Neural cell (in vitro differentiated cells): ENCODE results near the gene STAC3. TPM values are rescaled to one million over a fixed set of nuclear protein-coding genes. Genes with fewer than 3 reads are reported as not detected.

Experiments
- H2AFZ ChIP-seq: fragments of 200-600, 300-800 bp; sonication (generic), shearing (Covaris generic); 2 replicates; pipeline ENCODE4 v1.6.0; 2014; ENCODE audit warnings: low read depth, mild to moderate bottlenecking, antibody characterized with exemption, low read length, moderate library complexity
- H3F3A ChIP-seq: fragments of 200-600 bp; shearing (Covaris generic); 2 replicates; pipeline ENCODE4 v1.6.1; 2016; ENCODE audit warnings: mild to moderate bottlenecking, moderate library complexity, mixed read lengths, antibody characterized with exemption, low read length; ENCODE audit not compliant: insufficient read depth, poor library complexity, severe bottlenecking
- H3K27ac ChIP-seq: fragments of 200-600, 300-800 bp; sonication (generic), shearing (Covaris generic); 2 replicates; pipeline ENCODE4 v1.5.1; 2014; ENCODE audit warnings: mild to moderate bottlenecking, low read length, moderate library complexity
- H3K27me3 ChIP-seq: fragments of 300-800, 200-600 bp; sonication (generic), shearing (Covaris generic); 2 replicates; pipeline ENCODE4 v1.6.0; 2014; ENCODE audit warnings: mild to moderate bottlenecking, low read depth, low read length, moderate library complexity; ENCODE audit not compliant: insufficient read depth
- H3K36me3 ChIP-seq: fragments of 300-800, 200-600 bp; sonication (generic), shearing (Covaris generic); 2 replicates; pipeline ENCODE4 v1.5.1; 2014; ENCODE audit warnings: mild to moderate bottlenecking, antibody characterized with exemption, low read length, moderate library complexity; ENCODE audit not compliant: insufficient read depth
- H3K4me2 ChIP-seq: fragments of 300-800, 200-600 bp; sonication (generic), shearing (Covaris generic); 2 replicates; pipeline ENCODE4 v1.6.0; 2014; ENCODE audit warnings: mild to moderate bottlenecking, low read length
- H3K4me3 ChIP-seq: fragments of 300-800, 200-600 bp; sonication (generic), shearing (Covaris generic); 2 replicates; pipeline ENCODE4 v1.5.1; 2014; ENCODE audit warnings: mild to moderate bottlenecking, low read length, moderate library complexity
- H3K79me2 ChIP-seq: fragments of 200-600 bp; shearing (Covaris generic); replicated peaks from 2 replicates; pipeline ENCODE4 v1.6.0; 2014; ENCODE audit warnings: mild to moderate bottlenecking, low read length, moderate library complexity; ENCODE audit not compliant: insufficient read depth
- H3K9ac ChIP-seq: fragments of 300-800, 200-600 bp; sonication (generic), shearing (Covaris generic); 2 replicates; pipeline ENCODE4 v1.6.1; 2016; ENCODE audit warnings: mild to moderate bottlenecking, low read length, mixed read lengths
- H3K9me2 ChIP-seq: fragments of 200-600 bp; shearing (Covaris generic); 2 replicates; pipeline ENCODE4 v1.6.1; 2016; ENCODE audit warnings: mild to moderate bottlenecking, low read length, mixed read lengths; ENCODE audit not compliant: insufficient read depth
- H3K9me3 ChIP-seq: fragments of 200-600, 300-800 bp; sonication (generic), shearing (Covaris generic); 2 replicates; pipeline ENCODE4 v1.6.1; 2016; ENCODE audit warnings: mild to moderate bottlenecking, mixed run types, low read length, moderate library complexity, mixed read lengths
- H4K20me1 ChIP-seq: fragments of 200-600 bp; shearing (Covaris generic); 2 replicates; pipeline ENCODE4 v1.6.1; 2016; ENCODE audit warnings: mild to moderate bottlenecking, mixed run types; ENCODE audit not compliant: insufficient read depth
- EP300 ChIP-seq: fragments of 450-650 bp; conservative IDR thresholded peaks from 2 replicates; pipeline ENCODE4 v1.6.1; 2014; ENCODE audit warnings: antibody characterized with exemption, mild to moderate bottlenecking, moderate library complexity; ENCODE audit not compliant: poor library complexity, severe bottlenecking
- EZH2 ChIP-seq: fragments of 200-600, 300-800 bp; shearing (Covaris generic), sonication (generic); IDR thresholded peaks from 2 replicates; pipeline ENCODE4 v1.6.1; 2014; ENCODE audit warnings: antibody characterized with exemption, low read length, borderline replicate concordance, mild to moderate bottlenecking; ENCODE audit not compliant: insufficient read depth, poor library complexity, severe bottlenecking
- MXI1 ChIP-seq: fragments of 450-650 bp; conservative IDR thresholded peaks from 2 replicates; pipeline ENCODE4 v1.6.1; 2014; ENCODE audit warnings: antibody characterized with exemption, mild to moderate bottlenecking; ENCODE audit not compliant: poor library complexity, severe bottlenecking
- POLR2AphosphoS5 ChIP-seq: IDR thresholded peaks from 2 replicates; pipeline ENCODE4 v1.6.1; 2012
- RAD21 ChIP-seq: fragments of 450-650 bp; conservative IDR thresholded peaks from 2 replicates; pipeline ENCODE4 v1.6.1; 2014; ENCODE audit warnings: antibody characterized with exemption, mild to moderate bottlenecking, moderate library complexity
- SMC3 ChIP-seq: fragments of 450-650 bp; conservative IDR thresholded peaks from 2 replicates; pipeline ENCODE4 v1.6.1; 2014; ENCODE audit warnings: antibody characterized with exemption, mild to moderate bottlenecking, moderate library complexity; ENCODE audit not compliant: poor library complexity
- TAF1 ChIP-seq: IDR thresholded peaks from 2 replicates; pipeline ENCODE4 v1.6.1; 2012; ENCODE audit warnings: low read depth
- polyA plus RNA-seq: library from polyadenylated mRNA; depleted of rRNA; stranded (reverse); fragments of >200 nt; gene quantifications from 2 replicates; pipeline ENCODE4 v1.2.3, GENCODE V29; 2014
- TF ChIP-seq, protein P1 (sequence below): IDR thresholded peaks from 2 replicates; pipeline ENCODE4 v1.6.1; 2012; ENCODE audit warnings: borderline replicate concordance
- TF ChIP-seq, protein P2 (sequence below): fragments of 450-650 bp; IDR thresholded peaks from 2 replicates; pipeline ENCODE4 v1.5.1; 2014; ENCODE audit warnings: antibody characterized with exemption, mild to moderate bottlenecking, moderate library complexity; ENCODE audit not compliant: poor library complexity, severe bottlenecking

STAC3 gene
- polyA plus RNA-seq, 1 donor from 2014 or later: 1.3 TPM

DNA sequence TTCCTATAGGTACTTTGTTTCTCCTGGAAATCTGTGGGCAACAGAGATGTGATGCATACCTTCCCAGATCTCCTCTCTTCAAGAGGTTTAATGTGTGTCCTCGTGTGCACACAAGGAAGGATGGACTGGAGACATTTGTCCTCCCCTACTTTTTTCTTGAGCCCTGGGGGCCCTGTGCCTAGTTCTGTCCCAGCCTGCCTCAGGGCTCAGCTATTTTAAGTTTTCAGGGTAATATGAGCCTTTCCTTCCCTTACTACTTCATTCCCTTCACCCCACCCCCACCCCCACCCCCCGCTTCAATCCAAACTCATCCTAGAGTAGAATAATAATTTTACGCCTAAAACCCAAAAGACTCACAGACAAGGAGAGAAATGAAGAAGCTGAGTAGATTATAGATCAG, 446 bp downstream of the STAC3 start:
- Histone ChIP-seq H3K36me3 (no peaks in the 10 kb centered on the region), H3K4me2 (no peak overlapping the region), H3K9ac (no peak overlapping the region), H3K9me3 (no peaks in the 10 kb centered on the region), H2AFZ (no peak overlapping the region), H3K79me2 (no peaks in the 10 kb centered on the region), H3K9me2 (no peaks in the 10 kb centered on the region), H3K27ac (no peak overlapping the region), H3K4me3 (no peak overlapping the region), H4K20me1 (no peaks in the 10 kb centered on the region), H3K27me3 (no peaks in the 10 kb centered on the region), H3F3A (no peaks in the 10 kb centered on the region)
- TF ChIP-seq, protein P1, sequence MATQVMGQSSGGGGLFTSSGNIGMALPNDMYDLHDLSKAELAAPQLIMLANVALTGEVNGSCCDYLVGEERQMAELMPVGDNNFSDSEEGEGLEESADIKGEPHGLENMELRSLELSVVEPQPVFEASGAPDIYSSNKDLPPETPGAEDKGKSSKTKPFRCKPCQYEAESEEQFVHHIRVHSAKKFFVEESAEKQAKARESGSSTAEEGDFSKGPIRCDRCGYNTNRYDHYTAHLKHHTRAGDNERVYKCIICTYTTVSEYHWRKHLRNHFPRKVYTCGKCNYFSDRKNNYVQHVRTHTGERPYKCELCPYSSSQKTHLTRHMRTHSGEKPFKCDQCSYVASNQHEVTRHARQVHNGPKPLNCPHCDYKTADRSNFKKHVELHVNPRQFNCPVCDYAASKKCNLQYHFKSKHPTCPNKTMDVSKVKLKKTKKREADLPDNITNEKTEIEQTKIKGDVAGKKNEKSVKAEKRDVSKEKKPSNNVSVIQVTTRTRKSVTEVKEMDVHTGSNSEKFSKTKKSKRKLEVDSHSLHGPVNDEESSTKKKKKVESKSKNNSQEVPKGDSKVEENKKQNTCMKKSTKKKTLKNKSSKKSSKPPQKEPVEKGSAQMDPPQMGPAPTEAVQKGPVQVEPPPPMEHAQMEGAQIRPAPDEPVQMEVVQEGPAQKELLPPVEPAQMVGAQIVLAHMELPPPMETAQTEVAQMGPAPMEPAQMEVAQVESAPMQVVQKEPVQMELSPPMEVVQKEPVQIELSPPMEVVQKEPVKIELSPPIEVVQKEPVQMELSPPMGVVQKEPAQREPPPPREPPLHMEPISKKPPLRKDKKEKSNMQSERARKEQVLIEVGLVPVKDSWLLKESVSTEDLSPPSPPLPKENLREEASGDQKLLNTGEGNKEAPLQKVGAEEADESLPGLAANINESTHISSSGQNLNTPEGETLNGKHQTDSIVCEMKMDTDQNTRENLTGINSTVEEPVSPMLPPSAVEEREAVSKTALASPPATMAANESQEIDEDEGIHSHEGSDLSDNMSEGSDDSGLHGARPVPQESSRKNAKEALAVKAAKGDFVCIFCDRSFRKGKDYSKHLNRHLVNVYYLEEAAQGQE: no peak
- TF ChIP-seq POLR2AphosphoS5 (no peak), EZH2 (no peak), EP300 (no peak), RAD21 (no peak), SMC3 (no peak), TAF1 (no peak), MXI1 (no peak)
- TF ChIP-seq, protein P2, sequence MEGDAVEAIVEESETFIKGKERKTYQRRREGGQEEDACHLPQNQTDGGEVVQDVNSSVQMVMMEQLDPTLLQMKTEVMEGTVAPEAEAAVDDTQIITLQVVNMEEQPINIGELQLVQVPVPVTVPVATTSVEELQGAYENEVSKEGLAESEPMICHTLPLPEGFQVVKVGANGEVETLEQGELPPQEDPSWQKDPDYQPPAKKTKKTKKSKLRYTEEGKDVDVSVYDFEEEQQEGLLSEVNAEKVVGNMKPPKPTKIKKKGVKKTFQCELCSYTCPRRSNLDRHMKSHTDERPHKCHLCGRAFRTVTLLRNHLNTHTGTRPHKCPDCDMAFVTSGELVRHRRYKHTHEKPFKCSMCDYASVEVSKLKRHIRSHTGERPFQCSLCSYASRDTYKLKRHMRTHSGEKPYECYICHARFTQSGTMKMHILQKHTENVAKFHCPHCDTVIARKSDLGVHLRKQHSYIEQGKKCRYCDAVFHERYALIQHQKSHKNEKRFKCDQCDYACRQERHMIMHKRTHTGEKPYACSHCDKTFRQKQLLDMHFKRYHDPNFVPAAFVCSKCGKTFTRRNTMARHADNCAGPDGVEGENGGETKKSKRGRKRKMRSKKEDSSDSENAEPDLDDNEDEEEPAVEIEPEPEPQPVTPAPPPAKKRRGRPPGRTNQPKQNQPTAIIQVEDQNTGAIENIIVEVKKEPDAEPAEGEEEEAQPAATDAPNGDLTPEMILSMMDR: no peak

DNA sequence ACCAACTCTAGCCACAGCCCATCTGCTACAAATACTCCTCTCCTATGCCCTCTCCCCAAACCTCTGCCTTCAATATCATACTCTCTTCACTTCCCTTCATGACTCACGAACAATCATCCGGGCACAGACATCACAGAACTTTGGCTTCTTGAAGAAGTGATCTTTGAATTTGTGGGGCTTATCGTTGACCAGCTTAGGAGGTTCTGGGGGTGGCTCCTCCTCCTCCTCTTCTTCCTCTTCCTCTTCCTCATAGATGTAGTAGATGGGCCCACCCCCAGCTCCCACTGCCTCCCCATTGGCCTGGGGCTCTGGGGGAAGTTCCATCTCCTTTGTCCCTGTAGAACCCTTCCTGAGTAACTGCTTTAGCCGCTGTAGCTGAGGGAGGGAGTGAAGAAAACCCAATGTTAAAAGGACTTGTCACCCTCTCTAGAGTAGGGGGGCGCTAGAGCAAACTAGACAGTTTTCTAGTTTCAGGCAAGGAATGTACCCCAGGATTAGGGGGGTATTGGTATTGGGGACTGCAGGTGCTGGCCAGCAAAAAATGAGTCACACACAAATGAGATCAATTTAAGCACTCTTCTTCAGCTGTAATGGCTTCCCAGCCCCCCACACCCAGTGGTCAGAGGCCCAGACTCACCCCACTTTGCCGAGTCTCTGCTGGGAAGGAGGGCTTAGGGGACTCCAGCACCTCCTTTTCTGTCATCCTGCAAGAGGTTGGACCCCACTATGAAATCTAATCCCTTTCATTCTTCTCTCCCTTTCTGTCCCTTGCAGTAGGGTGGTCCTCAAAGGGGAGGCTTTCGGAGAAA, 1.8 kb downstream of the STAC3 start:
- no peak overlapping the region for H3K4me3 ChIP-seq
- no peak overlapping the region for H3K9ac ChIP-seq
- no peaks in the 10 kb centered on the region for H4K20me1 ChIP-seq
- H3K9me2 ChIP-seq: no peaks in the 10 kb centered on the region
- peaks cover 5% of the 10 kb centered on the region for H3K27me3 ChIP-seq
- H3K36me3 ChIP-seq: no peaks in the 10 kb centered on the region
- no peaks in the 10 kb centered on the region for H3K79me2 ChIP-seq
- H2AFZ ChIP-seq: no peak overlapping the region
- H3K27ac ChIP-seq: no peak overlapping the region
- H3K4me2 ChIP-seq: no peak overlapping the region
- H3F3A ChIP-seq: no peaks in the 10 kb centered on the region
- TF ChIP-seq, protein P1: no peak
- no peak for TF ChIP-seq SMC3
- TF ChIP-seq MXI1: no peak
- no peak for TF ChIP-seq EZH2
- no peak for TF ChIP-seq EP300
- no peak for TF ChIP-seq POLR2AphosphoS5
- no peaks in the 10 kb centered on the region for H3K9me3 ChIP-seq
